Ishikawa (cell line): ENCODE results near the gene NTM.

Experiments
- CEBPB ChIP-seq: IDR thresholded peaks from 2 replicates; pipeline ENCODE4 v1.6.1; 2012
- EGR1 ChIP-seq: IDR thresholded peaks from 2 replicates; pipeline ENCODE4 v1.6.1; 2012
- EP300 ChIP-seq: IDR thresholded peaks from 2 replicates; pipeline ENCODE4 v1.6.1; 2012; ENCODE audit warnings: borderline replicate concordance
- FOXM1 ChIP-seq: IDR thresholded peaks from 2 replicates; pipeline ENCODE4 v1.6.1; 2012; ENCODE audit warnings: low read depth, borderline replicate concordance
- NFIC ChIP-seq: IDR thresholded peaks from 2 replicates; pipeline ENCODE4 v1.6.1; 2012
- RAD21 ChIP-seq: IDR thresholded peaks from 2 replicates; pipeline ENCODE4 v1.6.1; 2012; ENCODE audit warnings: low read depth
- TEAD4 ChIP-seq: IDR thresholded peaks from 2 replicates; pipeline ENCODE4 v1.6.1; 2012
- YY1 ChIP-seq: IDR thresholded peaks from 2 replicates; pipeline ENCODE4 v1.6.1; 2012; ENCODE audit warnings: low read depth
- TF ChIP-seq, protein P1 (sequence below): IDR thresholded peaks from 2 replicates; pipeline ENCODE4 v1.6.1; 2012; ENCODE audit warnings: low read depth, mild to moderate bottlenecking

DNA sequence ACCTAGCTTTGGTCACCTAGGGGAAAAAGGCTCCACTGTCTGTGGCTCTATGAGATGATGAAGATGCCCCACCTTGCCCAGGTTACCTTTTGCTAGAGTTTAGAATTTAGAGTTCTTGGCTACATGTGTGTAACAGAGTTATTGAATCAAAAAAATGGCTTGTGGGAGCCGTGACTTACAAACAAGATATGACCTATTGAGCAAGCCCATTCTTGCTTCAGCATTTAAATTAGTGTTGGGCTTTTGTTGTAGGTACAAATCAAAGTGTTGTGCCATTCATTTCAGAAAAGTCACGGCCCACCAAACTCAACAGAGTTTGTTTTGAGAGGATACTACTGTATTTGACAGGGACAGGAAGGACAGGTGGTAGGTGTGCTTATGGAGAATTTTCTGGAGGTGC is 768.8 kb downstream of the NTM start:
- TF ChIP-seq CEBPB: no peak
- no peak for TF ChIP-seq NFIC
- TF ChIP-seq TEAD4: no peak
- TF ChIP-seq RAD21: no peak
- TF ChIP-seq, protein P1, sequence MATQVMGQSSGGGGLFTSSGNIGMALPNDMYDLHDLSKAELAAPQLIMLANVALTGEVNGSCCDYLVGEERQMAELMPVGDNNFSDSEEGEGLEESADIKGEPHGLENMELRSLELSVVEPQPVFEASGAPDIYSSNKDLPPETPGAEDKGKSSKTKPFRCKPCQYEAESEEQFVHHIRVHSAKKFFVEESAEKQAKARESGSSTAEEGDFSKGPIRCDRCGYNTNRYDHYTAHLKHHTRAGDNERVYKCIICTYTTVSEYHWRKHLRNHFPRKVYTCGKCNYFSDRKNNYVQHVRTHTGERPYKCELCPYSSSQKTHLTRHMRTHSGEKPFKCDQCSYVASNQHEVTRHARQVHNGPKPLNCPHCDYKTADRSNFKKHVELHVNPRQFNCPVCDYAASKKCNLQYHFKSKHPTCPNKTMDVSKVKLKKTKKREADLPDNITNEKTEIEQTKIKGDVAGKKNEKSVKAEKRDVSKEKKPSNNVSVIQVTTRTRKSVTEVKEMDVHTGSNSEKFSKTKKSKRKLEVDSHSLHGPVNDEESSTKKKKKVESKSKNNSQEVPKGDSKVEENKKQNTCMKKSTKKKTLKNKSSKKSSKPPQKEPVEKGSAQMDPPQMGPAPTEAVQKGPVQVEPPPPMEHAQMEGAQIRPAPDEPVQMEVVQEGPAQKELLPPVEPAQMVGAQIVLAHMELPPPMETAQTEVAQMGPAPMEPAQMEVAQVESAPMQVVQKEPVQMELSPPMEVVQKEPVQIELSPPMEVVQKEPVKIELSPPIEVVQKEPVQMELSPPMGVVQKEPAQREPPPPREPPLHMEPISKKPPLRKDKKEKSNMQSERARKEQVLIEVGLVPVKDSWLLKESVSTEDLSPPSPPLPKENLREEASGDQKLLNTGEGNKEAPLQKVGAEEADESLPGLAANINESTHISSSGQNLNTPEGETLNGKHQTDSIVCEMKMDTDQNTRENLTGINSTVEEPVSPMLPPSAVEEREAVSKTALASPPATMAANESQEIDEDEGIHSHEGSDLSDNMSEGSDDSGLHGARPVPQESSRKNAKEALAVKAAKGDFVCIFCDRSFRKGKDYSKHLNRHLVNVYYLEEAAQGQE: no peak
- no peak for TF ChIP-seq EGR1
- no peak for TF ChIP-seq FOXM1
- no peak for TF ChIP-seq YY1
- no peak for TF ChIP-seq EP300
